PC-3 (cell line): ENCODE measurements around the gene RGS8. TPM values are rescaled to one million over a fixed set of nuclear protein-coding genes. Genes with fewer than 3 reads are reported as not detected.

Experiments used
- ATAC-seq: fragments of 200-7000 bp; cut with Tn5 transposase; 2 replicates; pipeline ENCODE4 v1.9.1; 2020; ENCODE audit warnings: mild to moderate bottlenecking, moderate library complexity
- BruUV-seq: library from RNA; stranded (reverse); fragments of 400-500 nt; replicated peaks from 2 replicates; lab custom pipeline; 2021; lab: Mats Ljungman, UMichigan
- CTCF ChIA-PET: fragments of 300-600 bp; sonication (Branson Sonifier 250); formaldehyde crosslinking; loops from one replicate; lab custom pipeline; 2022; ENCODE audit warnings: antibody characterized with exemption; lab: Charles Lee
- POLR2A ChIA-PET: fragments of 300-600 bp; sonication (Branson Sonifier 250); formaldehyde crosslinking; loops from one replicate; lab custom pipeline; 2022; ENCODE audit warnings: antibody characterized with exemption; ENCODE audit not compliant: unreplicated experiment; lab: Charles Lee
- DNase-seq: peaks from one replicate; pipeline ENCODE4 v3.0.0-alpha.2; 2015
- H2AFZ ChIP-seq: fragments of 300-600 bp; sonication (generic); 2 replicates; pipeline ENCODE4 v1.6.0; 2016; ENCODE audit warnings: antibody characterized with exemption, low read length
- H3F3A ChIP-seq: fragments of 300-600 bp; sonication (generic); one replicate; pipeline ENCODE4 v1.6.0; 2017; ENCODE audit warnings: antibody characterized with exemption, low read length, control low read depth, mild to moderate bottlenecking; ENCODE audit not compliant: unreplicated experiment
- H3K27ac ChIP-seq: fragments of 300-600 bp; sonication (generic); 2 replicates; pipeline ENCODE4 v1.5.1; 2016; ENCODE audit warnings: mild to moderate bottlenecking, low read length
- H3K27me3 ChIP-seq: fragments of 300-600 bp; sonication (generic); 2 replicates; pipeline ENCODE4 v1.6.1; 2016; ENCODE audit warnings: low read length, mixed read lengths
- H3K36me3 ChIP-seq: fragments of 300-600 bp; sonication (generic); 2 replicates; pipeline ENCODE4 v1.6.1; 2016; ENCODE audit warnings: low read depth, mixed run types, low read length, mixed read lengths
- H3K4me1 ChIP-seq: fragments of 300-600 bp; sonication (generic); 2 replicates; pipeline ENCODE4 v1.5.1; 2016; ENCODE audit warnings: low read length; ENCODE audit not compliant: insufficient read depth
- H3K4me2 ChIP-seq: fragments of 300-600 bp; sonication (generic); 2 replicates; pipeline ENCODE4 v1.6.0; 2016; ENCODE audit warnings: low read length
- H3K4me3 ChIP-seq: fragments of 300-600 bp; sonication (generic); 2 replicates; pipeline ENCODE4 v1.5.1; 2016; ENCODE audit warnings: mild to moderate bottlenecking, low read length, mixed read lengths
- H3K79me2 ChIP-seq: fragments of 300-600 bp; sonication (generic); 2 replicates; pipeline ENCODE4 v1.6.1; 2017; ENCODE audit warnings: low read length, mixed read lengths
- H3K9ac ChIP-seq: fragments of 300-600 bp; sonication (generic); 2 replicates; pipeline ENCODE4 v1.6.0; 2016; ENCODE audit warnings: mild to moderate bottlenecking, low read length
- H3K9me2 ChIP-seq: fragments of 300-600 bp; sonication (generic); replicated peaks from 2 replicates; pipeline ENCODE4 v1.6.1; 2016; ENCODE audit warnings: mixed run types, low read length, mixed read lengths
- H3K9me3 ChIP-seq: fragments of 300-600 bp; sonication (generic); 2 replicates; pipeline ENCODE4 v1.6.1; 2016; ENCODE audit warnings: low read length, mixed read lengths
- H4K20me1 ChIP-seq: fragments of 300-600 bp; sonication (generic); 2 replicates; pipeline ENCODE4 v1.6.1; 2016; ENCODE audit warnings: low read length, mixed read lengths
- EZH2 ChIP-seq: fragments of 300-600 bp; sonication (generic); IDR thresholded peaks from one replicate; pipeline ENCODE4 v1.6.1; 2017; ENCODE audit warnings: antibody characterized with exemption, mild to moderate bottlenecking, low read length; ENCODE audit not compliant: unreplicated experiment
- EZH2phosphoT487 ChIP-seq: fragments of 300-600 bp; sonication (generic); IDR thresholded peaks from 2 replicates; pipeline ENCODE4 v1.6.1; 2018; ENCODE audit warnings: mild to moderate bottlenecking, antibody characterized with exemption, low read length, borderline replicate concordance
- intact Hi-C: fragments of 100-400 bp; cut with micrococcal nuclease; formaldehyde crosslinking; loops from 2 replicates; pipeline ENCODE4 v1.9.0; 2023
- total RNA-seq: library from RNA; depleted of rRNA; stranded (reverse); fragments of >200 nt; gene quantifications from 2 replicates; pipeline ENCODE4 v1.2.3, GENCODE V29; 2014
- TF ChIP-seq, protein P1 (sequence below): fragments of 300-600 bp; sonication (generic); conservative IDR thresholded peaks from 2 replicates; pipeline ENCODE4 v1.5.1; 2017; ENCODE audit warnings: antibody characterized with exemption, low read depth, mild to moderate bottlenecking, low read length

Gene RGS8
- total RNA-seq, 1 experiment from 2014 or later: not detected

DNA sequence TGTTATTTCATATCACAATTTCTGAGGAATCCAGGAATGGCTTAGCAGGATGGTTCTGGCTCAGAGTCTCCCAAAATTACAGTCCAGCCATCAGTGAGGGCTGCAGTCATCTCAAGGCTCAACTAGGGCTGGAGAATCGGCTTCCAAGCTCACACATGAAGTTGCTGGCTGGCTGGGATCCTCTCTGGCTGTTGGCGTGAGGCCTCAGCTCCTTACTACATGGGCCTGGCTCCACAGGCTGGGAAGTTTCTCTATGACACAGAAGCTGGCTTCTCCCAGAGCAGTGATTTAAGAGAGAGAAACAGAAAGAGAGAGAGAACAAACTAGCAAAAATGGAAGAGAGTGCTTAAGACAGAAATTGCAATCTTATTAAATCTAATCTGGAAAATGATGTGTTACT, 38.8 kb upstream of the RGS8 start:
- intact Hi-C loops: no loop called here
- Histone ChIP-seq H3K36me3 (no peaks in the 10 kb centered on the region), H3F3A (no peaks in the 10 kb centered on the region), H3K9me2 (no peaks in the 10 kb centered on the region), H4K20me1 (no peaks in the 10 kb centered on the region), H3K4me3 (no peak overlapping the region), H3K4me1 (no peaks in the 10 kb centered on the region), H3K27me3 (no peaks in the 10 kb centered on the region), H3K9ac (no peak overlapping the region), H3K9me3 (no peaks in the 10 kb centered on the region), H3K4me2 (no peak overlapping the region), H3K79me2 (no peaks in the 10 kb centered on the region), H3K27ac (no peak overlapping the region), H2AFZ (no peak overlapping the region)
- TF ChIP-seq EZH2phosphoT487 (no peak), EZH2 (no peak)
- TF ChIP-seq, protein P1, sequence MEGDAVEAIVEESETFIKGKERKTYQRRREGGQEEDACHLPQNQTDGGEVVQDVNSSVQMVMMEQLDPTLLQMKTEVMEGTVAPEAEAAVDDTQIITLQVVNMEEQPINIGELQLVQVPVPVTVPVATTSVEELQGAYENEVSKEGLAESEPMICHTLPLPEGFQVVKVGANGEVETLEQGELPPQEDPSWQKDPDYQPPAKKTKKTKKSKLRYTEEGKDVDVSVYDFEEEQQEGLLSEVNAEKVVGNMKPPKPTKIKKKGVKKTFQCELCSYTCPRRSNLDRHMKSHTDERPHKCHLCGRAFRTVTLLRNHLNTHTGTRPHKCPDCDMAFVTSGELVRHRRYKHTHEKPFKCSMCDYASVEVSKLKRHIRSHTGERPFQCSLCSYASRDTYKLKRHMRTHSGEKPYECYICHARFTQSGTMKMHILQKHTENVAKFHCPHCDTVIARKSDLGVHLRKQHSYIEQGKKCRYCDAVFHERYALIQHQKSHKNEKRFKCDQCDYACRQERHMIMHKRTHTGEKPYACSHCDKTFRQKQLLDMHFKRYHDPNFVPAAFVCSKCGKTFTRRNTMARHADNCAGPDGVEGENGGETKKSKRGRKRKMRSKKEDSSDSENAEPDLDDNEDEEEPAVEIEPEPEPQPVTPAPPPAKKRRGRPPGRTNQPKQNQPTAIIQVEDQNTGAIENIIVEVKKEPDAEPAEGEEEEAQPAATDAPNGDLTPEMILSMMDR: no peak
- ChIA-PET CTCF (interaction anchor here (0.5 kb wide), 1 partner anchor 125 kb away, joined by 3 read pairs; no protein-coding TSS in a partner anchor), POLR2A (no interaction called here)
- DNase-seq (no peak), ATAC-seq (no peak)
- no TSS peak for BruUV-seq

DNA sequence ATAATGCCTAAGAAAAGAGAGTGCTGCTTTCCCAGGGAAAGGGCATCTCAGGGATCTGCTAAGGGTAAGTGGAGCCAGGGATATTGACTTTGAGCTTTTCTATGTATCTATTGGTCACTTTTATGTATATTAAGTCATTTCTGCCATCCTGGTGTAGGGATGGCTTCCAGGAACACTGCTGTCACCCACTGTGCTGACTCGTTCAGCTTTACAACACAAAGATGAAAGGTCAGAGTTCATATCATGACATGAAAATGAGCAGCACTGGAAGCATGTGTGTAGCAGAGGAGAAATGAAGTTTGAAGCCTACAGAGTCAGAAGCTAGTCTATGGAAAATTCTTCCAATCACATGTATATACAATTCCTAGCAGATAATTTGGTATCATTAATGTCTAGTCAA, 37.1 kb upstream of the RGS8 start:
- no peak overlapping the region for H3K27ac ChIP-seq
- no peak overlapping the region for H3K4me3 ChIP-seq
- no peak for ATAC-seq
- H3K9me3 ChIP-seq: no peaks in the 10 kb centered on the region
- ChIA-PET CTCF (no interaction called here), POLR2A (no interaction called here)
- no peak overlapping the region for H3K4me2 ChIP-seq
- no peaks in the 10 kb centered on the region for H3K9me2 ChIP-seq
- H3K79me2 ChIP-seq: no peaks in the 10 kb centered on the region
- H3K36me3 ChIP-seq: no peaks in the 10 kb centered on the region
- no TSS peak for BruUV-seq
- no peak overlapping the region for H2AFZ ChIP-seq
- H3K27me3 ChIP-seq: no peaks in the 10 kb centered on the region
- no peak overlapping the region for H3K9ac ChIP-seq
- H3K4me1 ChIP-seq: no peaks in the 10 kb centered on the region
- TF ChIP-seq EZH2phosphoT487: no peak
- TF ChIP-seq, protein P1: no peak
- no peaks in the 10 kb centered on the region for H3F3A ChIP-seq
- DNase-seq: no peak
- intact Hi-C loops: no loop called here
- no peaks in the 10 kb centered on the region for H4K20me1 ChIP-seq

DNA sequence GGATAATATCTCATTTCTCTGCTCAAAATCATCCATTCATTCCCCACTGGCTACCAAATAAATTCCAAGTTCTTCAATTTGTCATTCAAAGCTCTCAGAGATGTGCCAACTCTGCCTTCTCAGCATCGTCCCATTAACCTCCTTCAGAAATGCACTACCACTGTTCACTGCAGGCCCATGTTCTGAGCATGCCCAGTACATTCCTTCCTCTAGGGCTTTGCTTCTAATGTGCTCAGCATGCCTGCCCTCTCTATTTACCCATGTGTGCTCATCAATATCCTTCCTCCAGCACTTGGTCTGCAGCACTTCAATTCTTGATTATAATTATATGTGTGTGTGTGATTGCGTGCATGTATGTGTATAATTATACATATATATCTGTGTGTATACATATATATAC, 36.1 kb upstream of the RGS8 start:
- TF ChIP-seq, protein P1: no peak
- TF ChIP-seq EZH2phosphoT487 (no peak), EZH2 (no peak)
- ATAC-seq (no peak), DNase-seq (no peak)
- Histone ChIP-seq H3K36me3 (no peaks in the 10 kb centered on the region), H3K4me2 (no peak overlapping the region), H4K20me1 (no peaks in the 10 kb centered on the region), H3K27ac (no peak overlapping the region), H3K9me2 (no peaks in the 10 kb centered on the region), H3K4me1 (no peaks in the 10 kb centered on the region), H3K79me2 (no peaks in the 10 kb centered on the region), H3K27me3 (no peaks in the 10 kb centered on the region), H3K4me3 (no peak overlapping the region), H3F3A (no peaks in the 10 kb centered on the region), H3K9me3 (no peaks in the 10 kb centered on the region), H2AFZ (no peak overlapping the region), H3K9ac (no peak overlapping the region)
- CTCF ChIA-PET: no interaction called here
- BruUV-seq: no TSS peak
- POLR2A ChIA-PET: no interaction called here
- intact Hi-C loops: no loop called here
